GM12892 (cell line): Measurements from ENCODE around the gene PTPRN.

ENCODE experiments used
- POLR2A ChIP-seq: IDR thresholded peaks from 2 replicates; pipeline ENCODE4 v1.6.1; 2011; ENCODE audit warnings: low read depth, low read length, control low read depth
- POLR2AphosphoS5 ChIP-seq: IDR thresholded peaks from 2 replicates; pipeline ENCODE4 v1.6.1; 2011; ENCODE audit warnings: low read depth, low read length, control low read depth

- no peak for TF ChIP-seq POLR2AphosphoS5
- no peak for TF ChIP-seq POLR2A
Observed at GRCh38 chr2:219270055-219270372, 39.2 kb downstream of the PTPRN start.
